B cell (primary cell): Measurements from ENCODE around the gene ZBED1. TPM values are rescaled to one million over a fixed set of nuclear protein-coding genes. Genes with fewer than 3 reads are reported as not detected.

ENCODE experiments used
- ATAC-seq: fragments of 200-7000 bp; cut with Tn5 transposase; one replicate; pipeline ENCODE4 v1.10.0; 2021; ENCODE audit warnings: low read depth, mild to moderate bottlenecking, moderate number of reproducible peaks, moderate library complexity
- CTCF ChIA-PET: fragments of 350-600 bp; sonication (Branson Sonifier 250); formaldehyde crosslinking; loops from one replicate; lab custom pipeline; 2021; ENCODE audit warnings: antibody characterized with exemption, inconsistent platforms; lab: Charles Lee
- POLR2A ChIA-PET: fragments of 350-600 bp; sonication (Branson Sonifier 250); formaldehyde crosslinking; loops from one replicate; lab custom pipeline; 2021; ENCODE audit warnings: antibody characterized with exemption; lab: Charles Lee
- DNase-seq: peaks from one replicate; pipeline ENCODE4 v3.0.0; 2013
- H2AFZ ChIP-seq: 2 replicates; pipeline ENCODE4 v1.6.1; 2012; ENCODE audit warnings: mild to moderate bottlenecking, low read depth, low read length; ENCODE audit not compliant: insufficient read depth, poor library complexity, severe bottlenecking
- H3K27ac ChIP-seq, 2 donors: 1 replicate in 1 of 2; 2 replicates in 1 of 2; pipeline ENCODE4 v1.5.1; 2012 to 2013; ENCODE audit warnings: low read length in 2 of 2, mild to moderate bottlenecking in 2 of 2, moderate library complexity in 1 of 2
- H3K27me3 ChIP-seq, 4 experiments: fragments of 200-600 bp in 1 of 4; sonication (generic) in 1 of 4; replicated peaks in 1 of 4; 1 replicate in 2 of 4; 2 replicates in 2 of 4; pipeline versions ENCODE4 v1.6.1 to v1.7.0; 2013 to 2016; ENCODE audit warnings: low read length in 3 of 4, mild to moderate bottlenecking in 2 of 4, mixed read lengths in 1 of 4, moderate library complexity in 1 of 4; ENCODE audit not compliant: insufficient read depth in 4 of 4, control insufficient read depth in 3 of 4; ENCODE audit errors: control extremely low read depth in 1 of 4
- H3K36me3 ChIP-seq, 2 experiments: replicated peaks in 1 of 2; 1 replicate in 1 of 2; 2 replicates in 1 of 2; pipeline versions ENCODE4 v1.6.1 to v1.7.1; 2013; ENCODE audit warnings: low read length in 1 of 2; ENCODE audit not compliant: insufficient read depth in 2 of 2, control insufficient read depth in 1 of 2; ENCODE audit errors: control extremely low read depth in 1 of 2, extremely low read depth in 1 of 2
- H3K4me1 ChIP-seq, 2 donors: fragments of 200-600 bp in 1 of 2; sonication (generic) in 1 of 2; 1 replicate in 1 of 2; 2 replicates in 1 of 2; pipeline versions ENCODE4 v1.5.1 to v1.6.1; 2013 to 2017; ENCODE audit warnings: low read length in 2 of 2; ENCODE audit not compliant: control insufficient read depth in 2 of 2, insufficient read depth in 2 of 2
- H3K4me2 ChIP-seq: replicated peaks from 2 replicates; pipeline ENCODE3; 2012; ENCODE audit warnings: mild to moderate bottlenecking, low read depth, low read length; ENCODE audit not compliant: poor library complexity, severe bottlenecking
- H3K4me3 ChIP-seq, 5 experiments: fragments of 200-600 bp in 1 of 5; sonication (generic) in 1 of 5; 1 replicate in 3 of 5; 2 replicates in 2 of 5; pipeline versions ENCODE4 v1.5.1 to v1.7.0; 2011 to 2016; ENCODE audit warnings: low read length in 4 of 5, mild to moderate bottlenecking in 4 of 5, low read depth in 2 of 5, control low read depth in 1 of 5, moderate library complexity in 1 of 5; ENCODE audit not compliant: insufficient read depth in 1 of 5; ENCODE audit errors: control extremely low read depth in 1 of 5, extremely low read depth in 1 of 5
- H3K79me2 ChIP-seq: fragments of 200-600 bp; sonication (generic); one replicate; pipeline ENCODE4 v1.6.0; 2016; ENCODE audit warnings: low read length; ENCODE audit not compliant: control insufficient read depth, insufficient read depth
- H3K9ac ChIP-seq: fragments of 200-600 bp; sonication (generic); 2 replicates; pipeline ENCODE4 v1.6.1; 2017; ENCODE audit warnings: mild to moderate bottlenecking, low read length, moderate library complexity
- H3K9me3 ChIP-seq, 3 donors: one replicate each; pipeline versions ENCODE4 v1.6.1 to v1.7.1; 2013; ENCODE audit warnings: low read length in 2 of 3; ENCODE audit not compliant: control insufficient read depth in 2 of 3, insufficient read depth in 1 of 3; ENCODE audit errors: control extremely low read depth in 1 of 3
- H4K20me1 ChIP-seq: 2 replicates; pipeline ENCODE4 v1.6.0; 2012; ENCODE audit warnings: mild to moderate bottlenecking, low read length; ENCODE audit not compliant: insufficient read depth, control insufficient read depth, poor library complexity, severe bottlenecking
- H3K27ac Mint-ChIP-seq: one replicate; pipeline ENCODE4 v1.8.0; 2021; ENCODE audit warnings: mixed read lengths
- H3K27me3 Mint-ChIP-seq: one replicate; pipeline ENCODE4 v1.8.0; 2021; ENCODE audit warnings: mixed read lengths
- H3K4me1 Mint-ChIP-seq: one replicate; pipeline ENCODE4 v1.8.0; 2021; ENCODE audit warnings: mixed read lengths
- H3K4me3 Mint-ChIP-seq: one replicate; pipeline ENCODE4 v1.8.0; 2021; ENCODE audit warnings: mixed read lengths
- H3K9me3 Mint-ChIP-seq: one replicate; pipeline ENCODE4 v1.8.0; 2022; ENCODE audit warnings: mixed read lengths; ENCODE audit not compliant: insufficient read depth
- CTCF ChIP-seq: fragments of 200-600 bp; IDR thresholded peaks from one replicate; pipeline ENCODE4 v1.8.0; 2022; ENCODE audit warnings: antibody characterized with exemption, mild to moderate bottlenecking
- EZH2 ChIP-seq: IDR thresholded peaks from 2 replicates; pipeline ENCODE4 v1.6.1; 2012; ENCODE audit warnings: borderline replicate concordance, low read depth, mild to moderate bottlenecking, moderate library complexity, low read length; ENCODE audit not compliant: insufficient read depth, poor library complexity, severe bottlenecking
- WGBS: methylation state at CpG from one replicate; pipeline ENCODE4 v1.1.5; 2013; ENCODE audit warnings: missing lambda C conversion rate; ENCODE audit not compliant: insufficient coverage; 5-methylcytosine and 5-hydroxymethylcytosine counted together
- intact Hi-C: fragments of 100-400 bp; cut with micrococcal nuclease; formaldehyde crosslinking; loops from one replicate; pipeline ENCODE4 v1.10.0; 2022
- polyA plus RNA-seq: library from polyadenylated mRNA; depleted of rRNA; stranded (reverse); fragments of >200 nt; gene quantifications from 2 replicates; pipeline ENCODE4 v1.2.3, GENCODE V29; 2012
- total RNA-seq, 2 donors: library from RNA; stranded (reverse); fragments of 120-200 nt in 1 of 2; gene quantifications; 1 replicate in 1 of 2; 2 replicates in 1 of 2; pipeline versions ENCODE4 v1.2.3 to v1.2.4, GENCODE V29; 2013 to 2022

The ZBED1 gene
- total and polyA plus RNA-seq, 2 donors (not counting 1 experiment from before 2014, with no cell fraction given) = 20.3 to 44.7 TPM

- intact Hi-C loops = no loop called here
- ATAC-seq (no peak), DNase-seq (no peak)
- CTCF ChIA-PET = no interaction called here
- no peak overlapping the region for H3K9ac ChIP-seq
- H3K27ac ChIP-seq = no peak overlapping the region
- H3K27me3 Mint-ChIP-seq = no peaks in the 10 kb centered on the region
- H3K79me2 ChIP-seq = peaks cover 40% of the 10 kb centered on the region
- H3K9me3 ChIP-seq = peaks cover 0 to 12% (median 0%) of the 10 kb centered on the region in 3 donors
- no peak overlapping the region for H2AFZ ChIP-seq
- POLR2A ChIA-PET = no interaction called here
- H3K27ac Mint-ChIP-seq = no peak overlapping the region
- H3K27me3 ChIP-seq = no peaks in the 10 kb centered on the region
- 98% methylated on average over 31 of the region's 31 CpGs for WGBS
- H3K4me1 Mint-ChIP-seq = peaks cover 8% of the 10 kb centered on the region
- H3K9me3 Mint-ChIP-seq = no peaks in the 10 kb centered on the region
- H3K4me2 ChIP-seq = no peak overlapping the region
- H3K4me3 Mint-ChIP-seq = no peak overlapping the region
- H4K20me1 ChIP-seq = peaks cover 30% of the 10 kb centered on the region
- peaks cover 0 to 13% of the 10 kb centered on the region in 2 donors for H3K4me1 ChIP-seq
- TF ChIP-seq EZH2 (no peak), CTCF (no peak)
- no peak overlapping the region for H3K4me3 ChIP-seq
- H3K36me3 ChIP-seq = peaks cover 0 to 6% of the 10 kb centered on the region in 2 experiments
These were observed 54.8 kb downstream of the ZBED1 start for GRCh38 chrX:2445662-2446623.

GRCh38 chrX:2442694-2443093, 58.1 kb downstream of the ZBED1 start:
- H3K27me3 Mint-ChIP-seq = no peaks in the 10 kb centered on the region
- 100% methylated on average over 1 of the region's 7 CpGs for WGBS
- POLR2A ChIA-PET = no interaction called here

More at GRCh38 chrX:2442694-2443093, 58.1 kb downstream of the ZBED1 start:
- Mint-ChIP-seq H3K9me3 (no peaks in the 10 kb centered on the region), H3K4me3 (no peak overlapping the region), H3K4me1 (peaks cover 2% of the 10 kb centered on the region), H3K27ac (no peak overlapping the region)
- ATAC-seq (no peak), DNase-seq (no peak)
- Histone ChIP-seq H3K4me2 (no peak overlapping the region), H4K20me1 (peaks cover 30% of the 10 kb centered on the region), H3K36me3 (peaks cover 0 to 14% of the 10 kb centered on the region in 2 experiments), H3K27me3 (no peaks in the 10 kb centered on the region), H2AFZ (no peak overlapping the region), H3K9me3 (peaks cover 0 to 9% (median 0%) of the 10 kb centered on the region in 3 donors), H3K4me1 (no peaks in the 10 kb centered on the region), H3K4me3 (no peak overlapping the region), H3K9ac (no peak overlapping the region), H3K79me2 (peaks cover 45% of the 10 kb centered on the region), H3K27ac (no peak overlapping the region)
- intact Hi-C loops = no loop called here
- no peak for TF ChIP-seq CTCF
- no peak for TF ChIP-seq EZH2
- CTCF ChIA-PET = no interaction called here
